ENCODE results near the gene MMADHC.
"Not testable (repeated sequence)": the region's sequence is repeated elsewhere in the genome, so short reads cannot be mapped to it uniquely, and the experiment has no call there.

The MMADHC gene

GRCh38 chr2:149594411-149594810 is 6.8 kb upstream of the MMADHC start:
- DNase-seq: no peak

- DNase-seq: no peak
Measured at GRCh38 chr2:149587950-149588487, 444 bp upstream of the MMADHC start.

- no peak for DNase-seq
Measured at GRCh38 chr2:149586898-149587219, 716 bp downstream of the MMADHC start.

- DNase-seq: no peak
Measured at GRCh38 chr2:149586063-149586462, 1.5 kb downstream of the MMADHC start.

GRCh38 chr2:149585166-149585885 is 2.2 kb downstream of the MMADHC start:
- DNase-seq: no peak

- no peak for DNase-seq
Measured at GRCh38 chr2:149579972-149580882, 7.3 kb downstream of the MMADHC start.

- DNase-seq: no peak
Measured at GRCh38 chr2:149577269-149577668, 10.3 kb downstream of the MMADHC start.

- no peak for DNase-seq
Measured at GRCh38 chr2:149575752-149576151, 11.8 kb downstream of the MMADHC start.

- DNase-seq: no peak
Measured at GRCh38 chr2:149575277-149575676, 12.3 kb downstream of the MMADHC start.

- DNase-seq: no peak
Measured at GRCh38 chr2:149573760-149574159, 13.8 kb downstream of the MMADHC start.

- DNase-seq: no peak
Measured at GRCh38 chr2:149572102-149572953, 15.2 kb downstream of the MMADHC start.

GRCh38 chr2:149568138-149568537 is 19.4 kb downstream of the MMADHC start:
- no peak for DNase-seq

GRCh38 chr2:149566652-149567051 is 20.9 kb downstream of the MMADHC start:
- DNase-seq: no peak

GRCh38 chr2:149565625-149566024 is 21.9 kb downstream of the MMADHC start:
- DNase-seq: not testable (repeated sequence)

- DNase-seq: no peak
Measured at GRCh38 chr2:149564983-149565382, 22.6 kb downstream of the MMADHC start.

- DNase-seq: no peak
Measured at GRCh38 chr2:149564097-149564496, 23.5 kb downstream of the MMADHC start.

- DNase-seq: no peak
Measured at GRCh38 chr2:149562324-149562723, 25.3 kb downstream of the MMADHC start.

GRCh38 chr2:149561309-149561926 is 26.2 kb downstream of the MMADHC start:
- DNase-seq: peak; percentile 48

- DNase-seq: no peak
Measured at GRCh38 chr2:149559341-149560068, 28.1 kb downstream of the MMADHC start.

GRCh38 chr2:149556452-149556851 is 31.1 kb downstream of the MMADHC start:
- DNase-seq: no peak

- DNase-seq: no peak
Measured at GRCh38 chr2:149552830-149553229, 34.7 kb downstream of the MMADHC start.

GRCh38 chr2:149552226-149552625 is 35.3 kb downstream of the MMADHC start:
- DNase-seq: no peak
